ENCODE measurements around the gene CTRL.

DNA sequence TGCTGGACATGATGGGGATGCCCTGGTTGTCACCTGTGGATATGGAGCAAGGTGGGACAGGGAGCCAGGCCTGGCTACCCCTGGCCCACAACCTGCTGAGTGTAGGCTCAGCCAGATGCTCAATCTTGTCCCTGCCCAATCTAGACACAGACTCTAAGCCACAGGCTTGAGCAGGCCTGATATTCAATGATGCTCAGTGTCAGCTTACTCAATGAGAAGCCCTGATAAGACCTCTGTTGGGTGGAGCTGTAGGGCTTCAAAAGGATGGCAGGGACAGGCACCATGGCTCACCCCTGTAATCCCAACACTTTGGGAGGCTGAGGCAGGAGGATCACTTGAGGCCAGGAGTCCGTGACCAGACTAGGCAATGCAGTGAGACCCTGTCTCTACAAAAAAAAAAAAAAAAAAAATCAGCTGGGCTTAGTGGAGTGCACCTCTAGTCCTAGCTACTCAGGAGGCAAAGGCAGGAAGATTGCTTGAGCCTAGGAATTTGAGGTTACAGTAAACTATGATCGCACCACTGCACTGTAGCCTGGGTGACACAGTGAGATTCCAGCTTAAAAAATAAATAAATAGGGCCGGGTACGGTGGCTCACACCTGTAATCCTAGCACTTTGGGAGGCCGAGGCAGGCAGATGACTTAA, 8.9 kb upstream of the CTRL start:
- no peak for TF ChIP-seq POLR2A (IDR thresholded peaks at IDR 0.05)
- TF ChIP-seq, protein P1, sequence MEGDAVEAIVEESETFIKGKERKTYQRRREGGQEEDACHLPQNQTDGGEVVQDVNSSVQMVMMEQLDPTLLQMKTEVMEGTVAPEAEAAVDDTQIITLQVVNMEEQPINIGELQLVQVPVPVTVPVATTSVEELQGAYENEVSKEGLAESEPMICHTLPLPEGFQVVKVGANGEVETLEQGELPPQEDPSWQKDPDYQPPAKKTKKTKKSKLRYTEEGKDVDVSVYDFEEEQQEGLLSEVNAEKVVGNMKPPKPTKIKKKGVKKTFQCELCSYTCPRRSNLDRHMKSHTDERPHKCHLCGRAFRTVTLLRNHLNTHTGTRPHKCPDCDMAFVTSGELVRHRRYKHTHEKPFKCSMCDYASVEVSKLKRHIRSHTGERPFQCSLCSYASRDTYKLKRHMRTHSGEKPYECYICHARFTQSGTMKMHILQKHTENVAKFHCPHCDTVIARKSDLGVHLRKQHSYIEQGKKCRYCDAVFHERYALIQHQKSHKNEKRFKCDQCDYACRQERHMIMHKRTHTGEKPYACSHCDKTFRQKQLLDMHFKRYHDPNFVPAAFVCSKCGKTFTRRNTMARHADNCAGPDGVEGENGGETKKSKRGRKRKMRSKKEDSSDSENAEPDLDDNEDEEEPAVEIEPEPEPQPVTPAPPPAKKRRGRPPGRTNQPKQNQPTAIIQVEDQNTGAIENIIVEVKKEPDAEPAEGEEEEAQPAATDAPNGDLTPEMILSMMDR (IDR thresholded peaks at IDR 0.05): no peak
